ENCODE measurements around the gene NEK2.

Gene NEK2

DNA sequence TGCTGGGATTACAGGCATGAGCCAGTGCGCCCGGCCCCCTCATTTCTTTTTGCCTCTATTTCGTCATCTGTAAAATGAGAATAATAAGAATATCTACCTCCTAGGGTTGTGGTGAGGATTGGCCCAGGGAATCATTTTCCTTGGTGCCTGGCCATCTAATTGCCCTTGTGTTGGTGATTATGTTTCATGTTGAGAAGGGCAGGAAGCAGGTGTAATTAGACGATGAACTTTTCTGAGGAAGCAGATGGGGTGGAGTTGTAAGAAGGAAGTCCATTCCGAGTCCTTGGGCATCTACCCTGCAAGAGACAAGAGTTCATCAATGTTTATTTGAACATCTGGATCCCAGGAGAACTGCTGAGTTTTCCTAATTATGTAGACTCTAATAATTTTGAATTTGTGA lies 38.7 kb upstream of the NEK2 start:
- no peak for TF ChIP-seq CTCF (IDR thresholded peaks at IDR 0.05; ENCODE audit: control insufficient read depth, insufficient read depth, low read depth, low read length, missing control alignments)
- DNase-seq (ENCODE audit: low read depth), result no peak
- H3K4me3 ChIP-seq (ENCODE audit: control insufficient read depth, low read depth, low read length), result no peak overlapping the region

- TF ChIP-seq CTCF (IDR thresholded peaks at IDR 0.05; ENCODE audit: control insufficient read depth, insufficient read depth, low read depth, low read length, missing control alignments), result no peak
- no peak for DNase-seq (ENCODE audit: low read depth)
- no peak overlapping the region for H3K4me3 ChIP-seq (ENCODE audit: control insufficient read depth, low read depth, low read length)
Measured at GRCh38 chr1:211713231-211713630, 37.8 kb upstream of the NEK2 start.

DNA sequence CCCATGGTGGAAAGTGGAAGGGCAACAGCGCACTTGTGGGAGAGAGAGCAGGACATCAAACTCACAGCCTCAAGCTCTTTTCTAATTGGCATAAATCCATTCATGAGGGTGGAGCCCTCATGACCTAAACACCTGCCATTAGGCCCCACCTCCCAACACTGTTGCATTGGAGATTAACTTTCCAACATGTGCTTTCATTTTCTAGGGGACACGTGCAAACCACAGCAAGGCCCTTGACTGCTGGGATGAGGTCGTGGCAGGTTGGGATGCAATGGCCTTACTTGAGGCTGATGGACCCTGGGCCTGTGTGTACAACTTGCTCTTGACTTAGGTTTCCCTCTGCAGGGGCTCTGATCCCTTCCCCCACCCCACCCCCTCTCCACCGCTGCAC lies 35.9 kb upstream of the NEK2 start:
- TF ChIP-seq CTCF (IDR thresholded peaks at IDR 0.05; ENCODE audit: control insufficient read depth, insufficient read depth, low read depth, low read length, missing control alignments), result no peak
- no peak overlapping the region for H3K4me3 ChIP-seq (ENCODE audit: control insufficient read depth, low read depth, low read length)
- DNase-seq (ENCODE audit: low read depth), result no peak

GRCh38 chr1:211710566-211711314 lies 35.3 kb upstream of the NEK2 start:
- DNase-seq (ENCODE audit: low read depth), result no peak
- no peak for TF ChIP-seq CTCF (IDR thresholded peaks at IDR 0.05; ENCODE audit: control insufficient read depth, insufficient read depth, low read depth, low read length, missing control alignments)
- H3K4me3 ChIP-seq (ENCODE audit: control insufficient read depth, low read depth, low read length), result no peak overlapping the region

GRCh38 chr1:211708926-211709325 lies 33.5 kb upstream of the NEK2 start:
- H3K4me3 ChIP-seq (ENCODE audit: control insufficient read depth, low read depth, low read length), result no peak overlapping the region
- DNase-seq (ENCODE audit: low read depth), result no peak
- TF ChIP-seq CTCF (IDR thresholded peaks at IDR 0.05; ENCODE audit: control insufficient read depth, insufficient read depth, low read depth, low read length, missing control alignments), result no peak

- no peak overlapping the region for H3K4me3 ChIP-seq (ENCODE audit: control insufficient read depth, low read depth, low read length)
- DNase-seq (ENCODE audit: low read depth), result no peak
- TF ChIP-seq CTCF (IDR thresholded peaks at IDR 0.05; ENCODE audit: control insufficient read depth, insufficient read depth, low read depth, low read length, missing control alignments), result no peak
Measured at GRCh38 chr1:211708006-211708405, 32.6 kb upstream of the NEK2 start.
